ENCODE results near the gene PPFIA2.

Gene PPFIA2

GRCh38 chr12:81257947-81258551 lies 501.1 kb downstream of the PPFIA2 start:
- WGBS: no CpG with 5 or more reads among the region's 4 CpGs
- DNase-seq: peak; percentile 58
- H3K9ac ChIP-seq (ENCODE audit: low read length): no peak overlapping the region

GRCh38 chr12:81255947-81256346 lies 503.2 kb downstream of the PPFIA2 start:
- 98% methylated on average over 2 of the region's 2 CpGs for WGBS
- no peak overlapping the region for H2BK120ac ChIP-seq (ENCODE audit: low read depth, low read length)
- H3K4me3 ChIP-seq (ENCODE audit: insufficient read depth in 1 of 2, low read depth in 1 of 2, low read length in 2 of 2): no peak overlapping the region
- H3K27me3 ChIP-seq (ENCODE audit: control insufficient read depth in 1 of 2, insufficient read depth in 1 of 2, low read length in 2 of 2): no peaks in the 10 kb centered on the region
- no peak overlapping the region for H3K4ac ChIP-seq (ENCODE audit: low read depth in 1 of 2, low read length in 2 of 2)
- no peak overlapping the region for H3K14ac ChIP-seq (ENCODE audit: low read length in 2 of 2)
- H2AFZ ChIP-seq (ENCODE audit: low read depth, low read length): no peak overlapping the region
- no peak overlapping the region for H2AK5ac ChIP-seq (ENCODE audit: low read length, severe bottlenecking)
- H3K4me1 ChIP-seq (ENCODE audit: control insufficient read depth, insufficient read depth, low read depth, low read length): no peaks in the 10 kb centered on the region
- H3K23ac ChIP-seq (ENCODE audit: low read length in 2 of 2): no peak overlapping the region
- H3K4me2 ChIP-seq (ENCODE audit: low read length, poor library complexity, severe bottlenecking): no peak overlapping the region
- no peak overlapping the region for H3K9ac ChIP-seq (ENCODE audit: low read length)
- H3K36me3 ChIP-seq (ENCODE audit: control insufficient read depth in 1 of 2, insufficient read depth in 2 of 2, low read depth in 1 of 2, low read length in 2 of 2): peaks cover 0 to 2% of the 10 kb centered on the region in 2 experiments
- no peaks in the 10 kb centered on the region for H3K79me1 ChIP-seq (replicated peaks; ENCODE audit: low read length, poor library complexity, severe bottlenecking)
- no peak overlapping the region for H3K27ac ChIP-seq (ENCODE audit: low read length, poor library complexity, severe bottlenecking)
- H3K18ac ChIP-seq (ENCODE audit: low read depth in 1 of 2, low read length in 2 of 2): no peak overlapping the region
- no peaks in the 10 kb centered on the region for H3K9me3 ChIP-seq (ENCODE audit: control insufficient read depth, low read length)
- no peak overlapping the region for H4K91ac ChIP-seq (ENCODE audit: low read length)
- no peak overlapping the region for H4K8ac ChIP-seq (ENCODE audit: low read length)
- H2BK12ac ChIP-seq (ENCODE audit: low read length in 2 of 2): no peak overlapping the region
- DNase-seq: no peak
- H2BK5ac ChIP-seq (ENCODE audit: low read depth, low read length, poor library complexity, severe bottlenecking): no peak overlapping the region
- no peak overlapping the region for H2BK15ac ChIP-seq (ENCODE audit: low read depth, poor library complexity, severe bottlenecking)

More at GRCh38 chr12:81257947-81258551, 501.1 kb downstream of the PPFIA2 start:
- no peaks in the 10 kb centered on the region for H3K27me3 ChIP-seq (ENCODE audit: control insufficient read depth in 1 of 2, insufficient read depth in 1 of 2, low read length in 2 of 2)
- H3K36me3 ChIP-seq (ENCODE audit: control insufficient read depth in 1 of 2, insufficient read depth in 2 of 2, low read depth in 1 of 2, low read length in 2 of 2): peaks cover 0 to 2% of the 10 kb centered on the region in 2 experiments
- H2BK5ac ChIP-seq (ENCODE audit: low read depth, low read length, poor library complexity, severe bottlenecking): no peak overlapping the region
- H3K14ac ChIP-seq (ENCODE audit: low read length in 2 of 2): no peak overlapping the region
- no peak overlapping the region for H2AFZ ChIP-seq (ENCODE audit: low read depth, low read length)
- H3K4me1 ChIP-seq (ENCODE audit: control insufficient read depth, insufficient read depth, low read depth, low read length): no peaks in the 10 kb centered on the region
- H4K91ac ChIP-seq (ENCODE audit: low read length): no peak overlapping the region
- H2BK120ac ChIP-seq (ENCODE audit: low read depth, low read length): no peak overlapping the region
- H3K27ac ChIP-seq (ENCODE audit: low read length, poor library complexity, severe bottlenecking): no peak overlapping the region
- H4K8ac ChIP-seq (ENCODE audit: low read length): no peak overlapping the region
- H2AK5ac ChIP-seq (ENCODE audit: low read length, severe bottlenecking): no peak overlapping the region
- H2BK15ac ChIP-seq (ENCODE audit: low read depth, poor library complexity, severe bottlenecking): no peak overlapping the region
- no peak overlapping the region for H3K4me3 ChIP-seq (ENCODE audit: insufficient read depth in 1 of 2, low read depth in 1 of 2, low read length in 2 of 2)
- H3K9me3 ChIP-seq (ENCODE audit: control insufficient read depth, low read length): no peaks in the 10 kb centered on the region
- no peak overlapping the region for H3K23ac ChIP-seq (ENCODE audit: low read length in 2 of 2)
- H3K4me2 ChIP-seq (ENCODE audit: low read length, poor library complexity, severe bottlenecking): no peak overlapping the region
- H3K18ac ChIP-seq (ENCODE audit: low read depth in 1 of 2, low read length in 2 of 2): no peak overlapping the region
- no peak overlapping the region for H3K4ac ChIP-seq (ENCODE audit: low read depth in 1 of 2, low read length in 2 of 2)
- no peak overlapping the region for H2BK12ac ChIP-seq (ENCODE audit: low read length in 2 of 2)
- H3K79me1 ChIP-seq (replicated peaks; ENCODE audit: low read length, poor library complexity, severe bottlenecking): no peaks in the 10 kb centered on the region

- Histone ChIP-seq H3K79me1 (replicated peaks; ENCODE audit: low read length, poor library complexity, severe bottlenecking) (no peaks in the 10 kb centered on the region), H2AK5ac (ENCODE audit: low read length, severe bottlenecking) (no peak overlapping the region), H4K8ac (ENCODE audit: low read length) (no peak overlapping the region), H2BK12ac (ENCODE audit: low read length in 2 of 2) (no peak overlapping the region), H3K27me3 (ENCODE audit: control insufficient read depth in 1 of 2, insufficient read depth in 1 of 2, low read length in 2 of 2) (no peaks in the 10 kb centered on the region), H3K14ac (ENCODE audit: low read length in 2 of 2) (no peak overlapping the region), H2BK15ac (ENCODE audit: low read depth, poor library complexity, severe bottlenecking) (no peak overlapping the region), H3K4ac (ENCODE audit: low read depth in 1 of 2, low read length in 2 of 2) (no peak overlapping the region), H3K18ac (ENCODE audit: low read depth in 1 of 2, low read length in 2 of 2) (no peak overlapping the region), H3K23ac (ENCODE audit: low read length in 2 of 2) (no peak overlapping the region), H3K36me3 (ENCODE audit: control insufficient read depth in 1 of 2, insufficient read depth in 2 of 2, low read depth in 1 of 2, low read length in 2 of 2) (peaks cover 0 to 2% of the 10 kb centered on the region in 2 experiments), H3K4me1 (ENCODE audit: control insufficient read depth, insufficient read depth, low read depth, low read length) (no peaks in the 10 kb centered on the region), H3K9me3 (ENCODE audit: control insufficient read depth, low read length) (no peaks in the 10 kb centered on the region), H2AFZ (ENCODE audit: low read depth, low read length) (no peak overlapping the region), H3K4me3 (ENCODE audit: insufficient read depth in 1 of 2, low read depth in 1 of 2, low read length in 2 of 2) (no peak overlapping the region), H3K9ac (ENCODE audit: low read length) (no peak overlapping the region), H2BK120ac (ENCODE audit: low read depth, low read length) (no peak overlapping the region), H3K27ac (ENCODE audit: low read length, poor library complexity, severe bottlenecking) (no peak overlapping the region), H3K4me2 (ENCODE audit: low read length, poor library complexity, severe bottlenecking) (no peak overlapping the region), H2BK5ac (ENCODE audit: low read depth, low read length, poor library complexity, severe bottlenecking) (no peak overlapping the region), H4K91ac (ENCODE audit: low read length) (no peak overlapping the region)
- WGBS: 96% methylated on average over 7 of the region's 7 CpGs
- no peak for DNase-seq
Observed at GRCh38 chr12:81255456-81255855, 503.7 kb downstream of the PPFIA2 start.

GRCh38 chr12:81253360-81253759 lies 505.8 kb downstream of the PPFIA2 start:
- H2BK5ac ChIP-seq (ENCODE audit: low read depth, low read length, poor library complexity, severe bottlenecking): no peak overlapping the region
- H3K36me3 ChIP-seq (ENCODE audit: control insufficient read depth in 1 of 2, insufficient read depth in 2 of 2, low read depth in 1 of 2, low read length in 2 of 2): peaks cover 0 to 2% of the 10 kb centered on the region in 2 experiments
- no peak overlapping the region for H3K4ac ChIP-seq (ENCODE audit: low read depth in 1 of 2, low read length in 2 of 2)
- H2AK5ac ChIP-seq (ENCODE audit: low read length, severe bottlenecking): no peak overlapping the region
- H2BK120ac ChIP-seq (ENCODE audit: low read depth, low read length): no peak overlapping the region
- no peak overlapping the region for H3K14ac ChIP-seq (ENCODE audit: low read length in 2 of 2)
- H3K27ac ChIP-seq (ENCODE audit: low read length, poor library complexity, severe bottlenecking): no peak overlapping the region
- no peak overlapping the region for H4K91ac ChIP-seq (ENCODE audit: low read length)
- H3K4me2 ChIP-seq (ENCODE audit: low read length, poor library complexity, severe bottlenecking): no peak overlapping the region
- no peaks in the 10 kb centered on the region for H3K79me1 ChIP-seq (replicated peaks; ENCODE audit: low read length, poor library complexity, severe bottlenecking)
- H3K27me3 ChIP-seq (ENCODE audit: control insufficient read depth in 1 of 2, insufficient read depth in 1 of 2, low read length in 2 of 2): no peaks in the 10 kb centered on the region
- no peaks in the 10 kb centered on the region for H3K4me1 ChIP-seq (ENCODE audit: control insufficient read depth, insufficient read depth, low read depth, low read length)
- H2BK15ac ChIP-seq (ENCODE audit: low read depth, poor library complexity, severe bottlenecking): no peak overlapping the region
- no peak overlapping the region for H2BK12ac ChIP-seq (ENCODE audit: low read length in 2 of 2)
- H3K18ac ChIP-seq (ENCODE audit: low read depth in 1 of 2, low read length in 2 of 2): no peak overlapping the region
- 96% methylated on average over 2 of the region's 3 CpGs for WGBS
- no peak overlapping the region for H3K9ac ChIP-seq (ENCODE audit: low read length)
- no peak for DNase-seq
- no peak overlapping the region for H2AFZ ChIP-seq (ENCODE audit: low read depth, low read length)
- no peak overlapping the region for H3K4me3 ChIP-seq (ENCODE audit: insufficient read depth in 1 of 2, low read depth in 1 of 2, low read length in 2 of 2)
- H3K23ac ChIP-seq (ENCODE audit: low read length in 2 of 2): no peak overlapping the region
- H4K8ac ChIP-seq (ENCODE audit: low read length): no peak overlapping the region
- H3K9me3 ChIP-seq (ENCODE audit: control insufficient read depth, low read length): no peaks in the 10 kb centered on the region
